ENCODE data around the gene GIN1. TPM values are rescaled to one million over a fixed set of nuclear protein-coding genes. Genes with fewer than 3 reads are reported as not detected.
A peak's percentile ranks its signal among the peaks of the same experiment; 100 is the strongest.

The GIN1 gene
- total and polyA plus RNA-seq, 9 of the 15 experiments (the other 6 are each of a cell fraction or from before 2014, with no cell fraction given) = 2.4 to 9.8 (median 7.8) TPM

GRCh38 chr5:103119765-103120606 is at the start of gene GIN1, which contains the start of gene PPIP5K2 (continued):
- TF ChIP-seq HMGXB4 (CRISPR knock-in tag; IDR thresholded peaks at IDR 0.05) = no peak
- TF ChIP-seq ZNF586 (CRISPR knock-in tag; conservative IDR thresholded peaks at IDR 0.05) = no peak
- TF ChIP-seq NUFIP1 (IDR thresholded peaks at IDR 0.05; ENCODE audit: partially characterized antibody) = no peak
- no peak for TF ChIP-seq ZNF436 (CRISPR knock-in tag; IDR thresholded peaks at IDR 0.05)
- no peak for TF ChIP-seq ZNF347 (CRISPR knock-in tag; IDR thresholded peaks at IDR 0.05; ENCODE audit: low read depth)
- TF ChIP-seq ZNF696 (CRISPR knock-in tag; conservative IDR thresholded peaks at IDR 0.05) = no peak
- no peak for TF ChIP-seq FUS (optimal IDR thresholded peaks at IDR 0.05; ENCODE audit: low read depth, low read length)
- no peak for TF ChIP-seq ZNF408 (CRISPR knock-in tag; IDR thresholded peaks at IDR 0.05; ENCODE audit: low read depth)
- peak in 1 of 2 experiments; percentile 76; a peak in 3 of 4 replicates for TF ChIP-seq SIN3A (IDR thresholded peaks at IDR 0.05; ENCODE audit: borderline replicate concordance in 2 of 2, control insufficient read depth in 1 of 2, low read depth in 2 of 2, low read length in 2 of 2)
- peak; percentile 76 for TF ChIP-seq PHF8 (IDR thresholded peaks at IDR 0.05; ENCODE audit: borderline replicate concordance, low read length)
- no peak for TF ChIP-seq RBM22 (IDR thresholded peaks at IDR 0.05; ENCODE audit: low read depth, low read length, poor library complexity, severe bottlenecking)
- TF ChIP-seq C11orf30 (IDR thresholded peaks at IDR 0.05; ENCODE audit: low read depth) = peak; percentile 89
- TF ChIP-seq SFPQ (IDR thresholded peaks at IDR 0.05; ENCODE audit: low read depth, low read length) = no peak
- peak; percentile 94 for TF ChIP-seq ELF1 (tag; IDR thresholded peaks at IDR 0.05)
- TF ChIP-seq NR0B1 (IDR thresholded peaks at IDR 0.05; ENCODE audit: partially characterized antibody) = no peak
- no peak; the same call in 1 of the 2 replicates for TF ChIP-seq MAFG (tag; conservative IDR thresholded peaks at IDR 0.05)
- no peak for TF ChIP-seq SP2 (IDR thresholded peaks at IDR 0.05; ENCODE audit: extremely low read depth, low read depth, low read length, poor library complexity, severe bottlenecking)
- no peak for TF ChIP-seq ZNF232 (CRISPR knock-in tag; IDR thresholded peaks at IDR 0.05)
- TF ChIP-seq SNRNP70 (optimal IDR thresholded peaks at IDR 0.05; ENCODE audit: low read depth, low read length) = no peak
- TF ChIP-seq, protein P1, sequence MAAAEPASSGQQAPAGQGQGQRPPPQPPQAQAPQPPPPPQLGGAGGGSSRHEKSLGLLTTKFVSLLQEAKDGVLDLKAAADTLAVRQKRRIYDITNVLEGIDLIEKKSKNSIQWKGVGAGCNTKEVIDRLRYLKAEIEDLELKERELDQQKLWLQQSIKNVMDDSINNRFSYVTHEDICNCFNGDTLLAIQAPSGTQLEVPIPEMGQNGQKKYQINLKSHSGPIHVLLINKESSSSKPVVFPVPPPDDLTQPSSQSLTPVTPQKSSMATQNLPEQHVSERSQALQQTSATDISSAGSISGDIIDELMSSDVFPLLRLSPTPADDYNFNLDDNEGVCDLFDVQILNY (CRISPR knock-in tag; IDR thresholded peaks at IDR 0.05) = peak; percentile 11
- TF ChIP-seq CBX1 (IDR thresholded peaks at IDR 0.05; ENCODE audit: low read depth) = peak; percentile 15; the same call in 1 of the 2 replicates
- TF ChIP-seq MED1 (CRISPR knock-in tag; IDR thresholded peaks at IDR 0.05; ENCODE audit: borderline replicate concordance) = no peak
